OCI-LY3 (cell line): ENCODE data around the gene CEMIP.

Source experiments
- CTCF ChIP-seq: fragments of 200-600, 300-600 bp; sonication (generic); IDR thresholded peaks from 2 replicates; pipeline ENCODE4 v1.5.1; 2014; ENCODE audit warnings: antibody characterized with exemption, low read length, low read depth
- EZH2phosphoT487 ChIP-seq: fragments of 200-600 bp; shearing (Covaris generic); IDR thresholded peaks from 2 replicates; pipeline ENCODE4 v1.6.1; 2018; ENCODE audit warnings: antibody characterized with exemption, mixed run types, low read depth

- TF ChIP-seq EZH2phosphoT487, result no peak
- TF ChIP-seq CTCF, result no peak
These were observed 99.7 kb downstream of the CEMIP start for GRCh38 chr15:80878867-80879250.
